Adrenal gland (tissue), 12 donors: ENCODE measurements around the gene ZNF618. TPM values are rescaled to one million over a fixed set of nuclear protein-coding genes. Genes with fewer than 3 reads are reported as not detected.

Experiments
- DNase-seq, 7 donors: peaks; one replicate each; pipeline ENCODE4 v3.0.0-alpha.2; 2019 to 2020
- H3K27ac ChIP-seq, 5 donors: fragments of 200-600 bp; sonication (generic) in 4 of 5; 1 replicate in 3 of 5; 2 replicates in 2 of 5; pipeline versions ENCODE4 v1.5.1 to v1.8.0; 2016 to 2020; ENCODE audit warnings: mild to moderate bottlenecking in 1 of 5
- H3K27me3 ChIP-seq: fragments of 200-600 bp; 2 replicates; pipeline ENCODE4 v1.8.0; 2021
- H3K36me3 ChIP-seq, 2 donors: fragments of 200-600 bp; replicated peaks in 1 of 2; 1 replicate in 1 of 2; 2 replicates in 1 of 2; pipeline versions ENCODE4 v1.5.1 to v1.8.0; 2018 to 2022
- H3K4me1 ChIP-seq, 2 donors: fragments of 200-600 bp; replicated peaks in 1 of 2; 1 replicate in 1 of 2; 2 replicates in 1 of 2; pipeline versions ENCODE4 v1.5.1 to v1.8.0; 2018 to 2021
- H3K4me3 ChIP-seq, 4 donors: fragments of 200-600 bp; sonication (generic) in 3 of 4; one replicate each; pipeline ENCODE4 v1.5.1; 2016 to 2018
- H3K9me3 ChIP-seq, 3 donors: fragments of 200-600 bp; sonication (generic) in 1 of 3; replicated peaks in 1 of 3; 1 replicate in 2 of 3; 2 replicates in 1 of 3; pipeline versions ENCODE4 v1.5.1 to v1.8.0; 2016 to 2021
- POLR2A ChIP-seq, 2 donors: fragments of 450-650 bp; IDR thresholded peaks; one replicate each; pipeline ENCODE4 v1.6.1; 2017; ENCODE audit warnings: antibody characterized with exemption in 2 of 2, mild to moderate bottlenecking in 2 of 2, moderate library complexity in 1 of 2
- WGBS, 4 donors: extraction: QIAGEN DNeasy Blood & Tissue Kit in 2 of 4; methylation state at CpG; one replicate each; pipeline versions ENCODE4 v1.1.5 to v1.1.7; 2013 to 2017; 5-methylcytosine and 5-hydroxymethylcytosine counted together
- intact Hi-C, 2 donors: fragments of 100-400 bp; cut with DNase I; formaldehyde crosslinking; loops; one replicate each; pipeline versions ENCODE4 v1.14.1 to v1.15.0; 2022 to 2023
- polyA plus RNA-seq, 3 donors: library from polyadenylated mRNA; stranded (reverse); fragments of 200-250 nt in 2 of 3; fragments of 350-450 nt in 1 of 3; fragmentation: Illumina TruSeq in 1 of 3; extraction: RNeasy Lipid Tissue Mini Kit (QIAGEN cat#74804) in 1 of 3; gene quantifications; one replicate each; pipeline ENCODE4 v1.2.3, GENCODE V29; 2013 to 2014
- total RNA-seq, 9 donors: library from RNA; depleted of rRNA in 4 of 9; stranded (reverse); fragments of >200 nt in 4 of 9; fragments of 120-200 nt in 1 of 9; fragmentation: NEBNext Ultra II Directional in 1 of 9; extraction: Animal tissue kit (Norgen Biotek cat#: 25700) in 1 of 9; gene quantifications; one replicate each; pipeline versions ENCODE4 v1.1.0 to v1.2.4, GENCODE V29; 2013 to 2023
- TF ChIP-seq, protein P1 (sequence below), 6 experiments: fragments of 450-650 bp in 4 of 6; fragments of 200-600 bp in 2 of 6; sonication (generic) in 1 of 6; IDR thresholded peaks; 1 replicate in 5 of 6; 2 replicates in 1 of 6; pipeline versions ENCODE4 v1.5.1 to v1.8.0; 2016 to 2021; ENCODE audit warnings: antibody characterized with exemption in 6 of 6, mild to moderate bottlenecking in 2 of 6, moderate library complexity in 1 of 6
- donor health status: healthy with polysubstance abuse.
- donor health status: Bipolar disorder and iron deficiency.
- donor health status: DM: yes; HTN: yes; CAD: no.
- donor health status: DM: no; HTN: no; CAD: no.
- donor health status: DM: no; HTN: no; CAD: no.
- donor health status: DM: yes; HTN: yes; CAD: no.

ZNF618 gene
- total and polyA plus RNA-seq, 12 donors: 4.5 to 21.3 (median 9.9) TPM

DNA sequence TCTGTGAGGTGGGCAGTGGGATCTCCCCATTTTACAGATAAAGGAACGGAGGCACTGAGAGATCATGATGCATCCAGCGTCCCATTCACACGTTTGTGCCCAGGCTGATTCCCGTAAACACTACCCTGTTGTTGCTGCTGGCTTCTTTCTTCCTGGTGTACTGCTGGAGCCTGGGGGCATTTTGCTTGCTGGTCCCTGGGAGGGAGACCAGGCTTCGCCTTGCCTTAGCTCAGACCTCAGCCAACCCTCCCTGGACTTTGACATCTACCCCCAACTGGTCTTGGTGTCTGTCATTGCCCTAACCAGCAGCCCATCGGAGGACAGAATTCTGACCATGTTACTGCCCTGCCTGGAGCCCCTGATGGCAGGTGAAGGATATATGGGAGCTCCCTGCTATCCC is 82.4 kb downstream of the ZNF618 start:
- Histone ChIP-seq H3K27me3 (no peaks in the 10 kb centered on the region), H3K4me1 (peaks cover 32 to 34% of the 10 kb centered on the region in 2 donors), H3K36me3 (no peaks in the 10 kb centered on the region), H3K4me3 (no peak overlapping the region), H3K27ac (no peak overlapping the region), H3K9me3 (no peaks in the 10 kb centered on the region)
- TF ChIP-seq, protein P1, sequence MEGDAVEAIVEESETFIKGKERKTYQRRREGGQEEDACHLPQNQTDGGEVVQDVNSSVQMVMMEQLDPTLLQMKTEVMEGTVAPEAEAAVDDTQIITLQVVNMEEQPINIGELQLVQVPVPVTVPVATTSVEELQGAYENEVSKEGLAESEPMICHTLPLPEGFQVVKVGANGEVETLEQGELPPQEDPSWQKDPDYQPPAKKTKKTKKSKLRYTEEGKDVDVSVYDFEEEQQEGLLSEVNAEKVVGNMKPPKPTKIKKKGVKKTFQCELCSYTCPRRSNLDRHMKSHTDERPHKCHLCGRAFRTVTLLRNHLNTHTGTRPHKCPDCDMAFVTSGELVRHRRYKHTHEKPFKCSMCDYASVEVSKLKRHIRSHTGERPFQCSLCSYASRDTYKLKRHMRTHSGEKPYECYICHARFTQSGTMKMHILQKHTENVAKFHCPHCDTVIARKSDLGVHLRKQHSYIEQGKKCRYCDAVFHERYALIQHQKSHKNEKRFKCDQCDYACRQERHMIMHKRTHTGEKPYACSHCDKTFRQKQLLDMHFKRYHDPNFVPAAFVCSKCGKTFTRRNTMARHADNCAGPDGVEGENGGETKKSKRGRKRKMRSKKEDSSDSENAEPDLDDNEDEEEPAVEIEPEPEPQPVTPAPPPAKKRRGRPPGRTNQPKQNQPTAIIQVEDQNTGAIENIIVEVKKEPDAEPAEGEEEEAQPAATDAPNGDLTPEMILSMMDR (IDR thresholded peaks at IDR 0.05): no peak
- TF ChIP-seq POLR2A (IDR thresholded peaks at IDR 0.05): no peak
- DNase-seq: peak in 1 of 7 donors; percentile 41
- 82 to 95% (median 88%) methylated on average over 6 of the region's 6 CpGs for WGBS, 4 donors
- intact Hi-C loops: no loop called here

DNA sequence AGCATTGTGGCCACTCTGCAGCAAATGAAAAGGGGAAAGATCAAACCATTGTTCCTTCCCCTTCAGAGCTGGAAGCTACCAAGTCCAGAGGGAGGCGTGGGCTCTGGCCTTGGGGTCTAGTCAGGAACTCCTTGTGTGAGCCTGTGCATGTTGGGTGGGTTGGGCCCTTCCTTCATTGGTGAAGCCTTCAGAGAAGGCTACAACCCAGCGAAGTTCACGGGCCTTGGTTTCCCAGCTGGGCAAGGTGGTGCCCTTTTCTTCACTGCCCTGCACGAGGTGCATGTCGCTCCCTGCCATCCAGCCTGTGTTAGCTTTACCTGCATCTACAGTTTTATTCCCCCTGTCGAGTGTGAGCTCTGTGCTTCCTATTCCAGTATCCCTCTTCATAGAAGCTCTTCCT is 84.7 kb downstream of the ZNF618 start:
- intact Hi-C loops: loop anchor here in 1 of 2 donors (10.0 kb wide), 1 partner anchor 156 kb away; no protein-coding TSS in a partner anchor
- Histone ChIP-seq H3K9me3 (no peaks in the 10 kb centered on the region), H3K4me3 (no peak overlapping the region), H3K27ac (no peak overlapping the region), H3K4me1 (peaks cover 18 to 33% of the 10 kb centered on the region in 2 donors), H3K36me3 (no peaks in the 10 kb centered on the region), H3K27me3 (no peaks in the 10 kb centered on the region)
- TF ChIP-seq, protein P1 (IDR thresholded peaks at IDR 0.05): no peak
- no peak for TF ChIP-seq POLR2A (IDR thresholded peaks at IDR 0.05)
- WGBS, 4 donors: 92 to 98% (median 96%) methylated on average over 5 to 6 of the region's 6 CpGs
- DNase-seq: no peak

DNA sequence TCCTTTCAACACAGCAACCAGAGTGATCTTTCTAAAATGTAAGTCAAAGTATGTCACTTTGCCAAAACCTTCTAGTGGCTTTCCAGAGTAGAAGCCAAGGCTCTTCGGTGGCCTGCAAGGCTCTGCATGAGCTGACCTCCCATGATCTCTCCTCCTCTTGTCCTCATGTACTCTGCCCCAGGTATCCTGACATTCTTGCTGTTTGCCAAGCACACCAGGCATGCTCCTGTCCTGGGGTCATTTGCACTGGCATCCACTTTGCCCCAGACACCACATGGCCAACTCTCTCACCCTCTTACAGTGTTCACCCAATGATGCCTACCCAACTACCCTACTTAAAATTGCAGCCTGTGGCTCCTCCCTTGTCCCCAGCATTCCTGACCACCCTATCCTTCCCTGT is 86.3 kb downstream of the ZNF618 start:
- 65 to 100% (median 85%) methylated on average over 1 of the region's 1 CpG for WGBS, 4 donors
- TF ChIP-seq POLR2A (IDR thresholded peaks at IDR 0.05): no peak
- TF ChIP-seq, protein P1 (IDR thresholded peaks at IDR 0.05): no peak
- Histone ChIP-seq H3K36me3 (no peaks in the 10 kb centered on the region), H3K27me3 (no peaks in the 10 kb centered on the region), H3K27ac (no peak overlapping the region), H3K9me3 (no peaks in the 10 kb centered on the region), H3K4me1 (peaks cover 10 to 27% of the 10 kb centered on the region in 2 donors), H3K4me3 (no peak overlapping the region)
- DNase-seq: peak in 1 of 7 donors; percentile 46
- intact Hi-C loops: loop anchor here in 1 of 2 donors (10.0 kb wide), 1 partner anchor 158 kb away; no protein-coding TSS in a partner anchor

DNA sequence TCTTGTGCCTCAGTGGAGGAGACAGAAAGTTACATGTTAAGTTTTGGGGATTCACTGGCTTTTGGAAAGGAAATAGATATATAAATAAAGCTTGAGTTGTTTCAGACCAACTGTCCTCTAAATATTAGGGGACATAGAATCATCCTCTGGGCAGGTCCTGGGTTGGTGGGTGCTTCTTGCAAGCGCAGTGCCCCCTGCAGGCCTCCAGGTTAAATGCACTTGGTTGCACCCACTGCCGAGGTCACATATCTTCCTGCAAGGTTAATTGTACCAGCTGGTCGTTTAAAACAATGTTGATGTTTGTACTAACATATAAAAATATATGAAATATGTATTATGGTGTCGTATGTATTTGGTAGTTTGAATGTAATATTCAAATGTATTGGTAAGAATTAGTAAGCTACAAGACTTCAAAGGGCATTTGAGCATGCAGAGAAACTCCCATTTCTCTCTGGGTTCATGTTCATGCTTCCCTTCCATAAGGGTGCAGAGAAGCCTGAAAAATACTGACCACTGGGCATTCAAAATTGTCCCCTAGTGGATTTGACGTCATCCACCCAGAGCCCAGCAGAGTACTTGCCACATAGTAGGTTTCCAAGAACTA is 87.0 kb downstream of the ZNF618 start:
- Histone ChIP-seq H3K27ac (no peak overlapping the region), H3K4me3 (no peak overlapping the region), H3K9me3 (no peaks in the 10 kb centered on the region), H3K4me1 (peaks cover 3 to 20% of the 10 kb centered on the region in 2 donors), H3K27me3 (no peaks in the 10 kb centered on the region), H3K36me3 (no peaks in the 10 kb centered on the region)
- TF ChIP-seq POLR2A (IDR thresholded peaks at IDR 0.05): no peak
- TF ChIP-seq, protein P1 (IDR thresholded peaks at IDR 0.05): peak; percentile 44 to 75 (median 57)
- peak; percentile 34 to 76 (median 69) for DNase-seq
- WGBS, 4 donors: 50 to 56% (median 54%) methylated on average over 5 of the region's 5 CpGs
- intact Hi-C loops: loop anchor here in 1 of 2 donors (10.0 kb wide), 1 partner anchor 158 kb away; no protein-coding TSS in a partner anchor
